ENCODE measurements around the gene AHCYL1. TPM values are rescaled to one million over a fixed set of nuclear protein-coding genes. Genes with fewer than 3 reads are reported as not detected.

The AHCYL1 gene
- total RNA-seq: 10 to 100 TPM; 58.2 to 76.7 (median 73.4) TPM
- polyA plus RNA-seq: 10 to 100 TPM; 42.6 to 57.3 (median 49.1) TPM

DNA sequence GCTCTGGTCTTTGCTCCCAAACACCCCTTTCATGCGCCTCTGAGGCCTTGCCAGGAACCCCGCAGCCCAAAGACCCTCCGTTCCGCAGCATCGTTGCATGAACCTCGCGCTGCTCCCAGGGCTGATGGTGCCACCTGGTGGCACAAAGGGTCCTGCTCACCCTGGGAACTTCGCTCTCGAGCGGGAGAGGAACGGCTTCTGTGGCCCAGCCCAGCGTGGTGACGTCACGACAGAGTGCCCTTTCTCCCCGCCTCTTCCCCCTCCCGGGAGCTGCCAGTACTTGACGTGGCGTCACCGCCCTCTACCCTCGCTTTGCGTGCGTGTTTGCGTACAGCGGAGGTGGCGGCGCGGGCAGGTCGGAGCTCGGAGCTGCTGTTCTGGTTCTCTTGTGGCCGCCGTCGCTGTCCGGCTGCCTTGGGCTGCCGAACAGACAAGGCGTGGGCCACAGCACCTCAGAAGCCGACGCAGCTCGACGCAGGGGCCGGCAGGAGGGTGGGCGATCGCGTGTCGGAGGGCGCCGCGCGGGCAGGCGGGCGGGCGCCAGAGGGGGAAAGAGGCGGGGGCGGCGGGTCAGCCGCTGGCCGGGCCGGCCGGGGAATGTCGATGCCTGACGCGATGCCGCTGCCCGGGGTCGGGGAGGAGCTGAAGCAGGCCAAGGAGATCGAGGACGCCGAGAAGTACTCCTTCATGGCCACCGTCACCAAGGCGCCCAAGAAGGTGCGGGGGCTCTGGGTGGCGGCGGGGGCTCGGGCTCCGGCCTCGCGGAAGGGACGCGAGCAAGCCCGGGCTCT is at the start of gene AHCYL1:
AHCYL1 (plus strand) TSS at position 310 of the 791 bp plus-strand sequence; CDS start at position 598, 288 bp downstream.
- DNase-seq: peak; percentile 100
- TF ChIP-seq POLR2A (IDR thresholded peaks at IDR 0.05) (peak; percentile 97), EP300 (IDR thresholded peaks at IDR 0.05) (peak in 2 of 4 donors; percentile 48 to 53), POLR2AphosphoS5 (IDR thresholded peaks at IDR 0.05) (peak; percentile 99 to 100 (median 100))
- TF ChIP-seq, protein P1, sequence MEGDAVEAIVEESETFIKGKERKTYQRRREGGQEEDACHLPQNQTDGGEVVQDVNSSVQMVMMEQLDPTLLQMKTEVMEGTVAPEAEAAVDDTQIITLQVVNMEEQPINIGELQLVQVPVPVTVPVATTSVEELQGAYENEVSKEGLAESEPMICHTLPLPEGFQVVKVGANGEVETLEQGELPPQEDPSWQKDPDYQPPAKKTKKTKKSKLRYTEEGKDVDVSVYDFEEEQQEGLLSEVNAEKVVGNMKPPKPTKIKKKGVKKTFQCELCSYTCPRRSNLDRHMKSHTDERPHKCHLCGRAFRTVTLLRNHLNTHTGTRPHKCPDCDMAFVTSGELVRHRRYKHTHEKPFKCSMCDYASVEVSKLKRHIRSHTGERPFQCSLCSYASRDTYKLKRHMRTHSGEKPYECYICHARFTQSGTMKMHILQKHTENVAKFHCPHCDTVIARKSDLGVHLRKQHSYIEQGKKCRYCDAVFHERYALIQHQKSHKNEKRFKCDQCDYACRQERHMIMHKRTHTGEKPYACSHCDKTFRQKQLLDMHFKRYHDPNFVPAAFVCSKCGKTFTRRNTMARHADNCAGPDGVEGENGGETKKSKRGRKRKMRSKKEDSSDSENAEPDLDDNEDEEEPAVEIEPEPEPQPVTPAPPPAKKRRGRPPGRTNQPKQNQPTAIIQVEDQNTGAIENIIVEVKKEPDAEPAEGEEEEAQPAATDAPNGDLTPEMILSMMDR (IDR thresholded peaks at IDR 0.05): peak; percentile 94 to 99 (median 98)
- H3K36me3 ChIP-seq: no peaks in the 10 kb centered on the region
- H3K27ac ChIP-seq: peak within 1 kb of the TSS; percentile 94 to 98 (median 96)
- no peaks in the 10 kb centered on the region for H3K27me3 ChIP-seq
- peak within 1 kb of the TSS; percentile 65 to 94 (median 75) for H3K4me3 ChIP-seq
- intact Hi-C loops (cut with DNase I): loop anchor here (1.0 to 5.0 kb wide), 8 partner anchors 50 to 437 kb away; partner anchors contain the start of genes CSF1, GNAI3 and STRIP1
- H3K4me1 ChIP-seq: peaks cover 0 to 60% (median 48%) of the 10 kb centered on the region in 4 donors
- no peaks in the 10 kb centered on the region for H3K9me3 ChIP-seq
- 0 to 1% methylated on average over 79 of the region's 79 CpGs for WGBS, 2 donors

DNA sequence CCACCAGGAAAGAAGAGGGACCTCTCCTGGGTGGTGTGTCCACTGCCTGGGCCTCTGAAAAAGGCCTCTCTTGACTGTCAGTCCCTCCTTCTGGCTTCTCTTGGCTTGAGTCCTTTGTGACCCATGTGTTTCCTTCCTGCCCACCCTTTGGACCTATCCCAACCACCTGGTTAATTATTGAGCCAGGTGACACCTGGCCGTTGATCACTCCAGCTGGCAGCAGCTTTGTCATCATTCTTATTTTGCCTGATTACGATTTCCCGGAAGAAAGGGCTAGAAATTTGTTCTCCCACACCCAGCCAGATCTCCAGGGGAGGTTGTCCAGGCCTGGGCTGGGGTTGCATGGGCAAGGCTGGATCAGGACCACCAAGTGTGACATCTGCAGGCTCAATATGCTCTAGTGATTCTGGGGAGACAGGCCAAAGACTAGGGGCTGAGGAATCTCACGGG is 49.1 kb upstream of the AHCYL1 start:
- Histone ChIP-seq H3K36me3 (no peaks in the 10 kb centered on the region), H3K4me1 (peaks cover 0 to 11% (median 10%) of the 10 kb centered on the region in 4 donors), H3K27me3 (no peaks in the 10 kb centered on the region), H3K27ac (no peak overlapping the region), H3K9me3 (peaks cover 0 to 7% (median 0%) of the 10 kb centered on the region in 4 donors), H3K4me3 (no peak overlapping the region)
- intact Hi-C loops (cut with DNase I): no loop called here
- TF ChIP-seq EP300 (IDR thresholded peaks at IDR 0.05) (no peak), POLR2A (IDR thresholded peaks at IDR 0.05) (no peak), POLR2AphosphoS5 (IDR thresholded peaks at IDR 0.05) (no peak)
- TF ChIP-seq, protein P1 (IDR thresholded peaks at IDR 0.05): no peak
- DNase-seq: no peak
- WGBS, 2 donors: 33 to 60% methylated on average over 4 of the region's 4 CpGs

DNA sequence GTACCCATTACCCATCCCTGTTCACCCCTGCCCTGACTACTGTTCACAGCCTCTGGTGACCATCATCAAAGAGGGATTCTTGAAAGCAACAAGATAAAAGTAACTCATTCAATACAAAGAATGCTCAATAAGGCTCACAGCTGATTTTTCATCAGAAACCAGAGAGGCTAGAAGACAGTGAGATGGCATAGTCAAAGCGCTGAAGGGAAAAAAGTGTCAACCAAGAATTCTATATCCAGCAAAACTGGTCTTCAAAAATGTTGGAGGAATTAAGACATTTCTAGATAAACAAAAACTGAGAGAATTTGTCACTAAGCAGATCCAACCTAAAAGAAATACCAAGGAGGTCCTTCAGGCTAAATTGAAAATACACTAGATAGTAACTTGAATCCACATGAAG is 46.8 kb upstream of the AHCYL1 start:
- no peak overlapping the region for H3K27ac ChIP-seq
- no peaks in the 10 kb centered on the region for H3K27me3 ChIP-seq
- no peak overlapping the region for H3K4me3 ChIP-seq
- H3K9me3 ChIP-seq: peaks cover 0 to 7% (median 0%) of the 10 kb centered on the region in 4 donors
- H3K4me1 ChIP-seq: no peaks in the 10 kb centered on the region
- intact Hi-C loops (cut with DNase I): no loop called here
- no peak for DNase-seq
- 98% methylated on average over 1 of the region's 1 CpG for WGBS, 2 donors
- no peaks in the 10 kb centered on the region for H3K36me3 ChIP-seq
- no peak for TF ChIP-seq POLR2AphosphoS5 (IDR thresholded peaks at IDR 0.05)

DNA sequence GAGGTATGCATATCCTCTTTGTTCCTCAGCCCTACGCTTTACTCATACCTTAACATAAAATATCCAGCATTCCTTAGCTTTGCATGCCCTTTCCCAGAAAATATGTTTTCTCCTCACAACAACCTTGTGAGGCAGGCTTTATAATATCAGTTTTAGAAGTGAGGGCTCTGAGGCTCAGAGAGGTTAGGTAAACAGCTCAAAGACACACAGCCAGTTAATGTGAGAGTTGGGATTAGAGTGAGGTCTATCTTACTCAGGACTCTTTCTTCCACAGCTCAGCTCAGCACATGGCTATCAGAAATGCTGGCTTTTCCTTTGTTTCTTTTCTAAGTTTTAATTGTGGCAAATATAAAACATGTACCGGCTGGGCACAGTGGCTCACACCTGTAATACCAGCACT is 46.0 kb upstream of the AHCYL1 start:
- H3K27ac ChIP-seq: no peak overlapping the region
- no peaks in the 10 kb centered on the region for H3K36me3 ChIP-seq
- peaks cover 0 to 7% (median 0%) of the 10 kb centered on the region in 4 donors for H3K9me3 ChIP-seq
- intact Hi-C loops (cut with DNase I): no loop called here
- H3K4me1 ChIP-seq: no peaks in the 10 kb centered on the region
- 94 to 98% methylated on average over 2 of the region's 2 CpGs for WGBS, 2 donors
- H3K27me3 ChIP-seq: no peaks in the 10 kb centered on the region
- no peak for DNase-seq
- H3K4me3 ChIP-seq: no peak overlapping the region
- no peak for TF ChIP-seq POLR2AphosphoS5 (IDR thresholded peaks at IDR 0.05)
- TF ChIP-seq, protein P1 (IDR thresholded peaks at IDR 0.05): no peak
- TF ChIP-seq EP300 (IDR thresholded peaks at IDR 0.05): no peak
- no peak for TF ChIP-seq POLR2A (IDR thresholded peaks at IDR 0.05)

DNA sequence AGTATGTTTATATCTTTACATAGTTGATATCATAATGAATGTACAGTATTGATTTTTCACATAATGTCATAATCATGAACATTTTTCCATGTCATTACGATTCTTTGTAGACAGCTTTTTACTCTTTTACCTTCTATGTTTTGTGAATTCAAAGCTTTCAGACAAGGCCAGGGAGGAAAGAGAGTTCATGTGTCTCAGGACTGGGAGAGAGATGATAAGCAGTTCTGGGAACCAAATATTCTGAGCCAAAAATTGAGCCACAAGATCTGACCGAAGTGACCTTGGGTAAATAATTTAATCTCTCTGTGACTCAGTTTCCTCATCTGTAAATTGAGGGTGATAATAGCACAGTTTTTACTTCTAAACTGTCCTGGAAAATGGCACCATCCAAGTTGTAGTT is 42.1 kb upstream of the AHCYL1 start:
- H3K9me3 ChIP-seq: peaks cover 0 to 7% (median 0%) of the 10 kb centered on the region in 4 donors
- peaks cover 0 to under 1% (median 0%) of the 10 kb centered on the region in 4 donors for H3K4me1 ChIP-seq
- intact Hi-C loops (cut with DNase I): no loop called here
- H3K36me3 ChIP-seq: no peaks in the 10 kb centered on the region
- no peak overlapping the region for H3K4me3 ChIP-seq
- 84 to 90% methylated on average over 2 of the region's 2 CpGs for WGBS, 2 donors
- TF ChIP-seq, protein P1 (IDR thresholded peaks at IDR 0.05): no peak
- TF ChIP-seq POLR2A (IDR thresholded peaks at IDR 0.05) (no peak), EP300 (IDR thresholded peaks at IDR 0.05) (no peak), POLR2AphosphoS5 (IDR thresholded peaks at IDR 0.05) (no peak)
- DNase-seq: no peak
- H3K27ac ChIP-seq: no peak overlapping the region
- no peaks in the 10 kb centered on the region for H3K27me3 ChIP-seq

Measured in sigmoid colon (tissue), 7 donors.